ENCODE data around the gene FNDC8.
"Not testable (repeated sequence)": the region's sequence is repeated elsewhere in the genome, so short reads cannot be mapped to it uniquely, and the experiment has no call there.

The FNDC8 gene

DNA sequence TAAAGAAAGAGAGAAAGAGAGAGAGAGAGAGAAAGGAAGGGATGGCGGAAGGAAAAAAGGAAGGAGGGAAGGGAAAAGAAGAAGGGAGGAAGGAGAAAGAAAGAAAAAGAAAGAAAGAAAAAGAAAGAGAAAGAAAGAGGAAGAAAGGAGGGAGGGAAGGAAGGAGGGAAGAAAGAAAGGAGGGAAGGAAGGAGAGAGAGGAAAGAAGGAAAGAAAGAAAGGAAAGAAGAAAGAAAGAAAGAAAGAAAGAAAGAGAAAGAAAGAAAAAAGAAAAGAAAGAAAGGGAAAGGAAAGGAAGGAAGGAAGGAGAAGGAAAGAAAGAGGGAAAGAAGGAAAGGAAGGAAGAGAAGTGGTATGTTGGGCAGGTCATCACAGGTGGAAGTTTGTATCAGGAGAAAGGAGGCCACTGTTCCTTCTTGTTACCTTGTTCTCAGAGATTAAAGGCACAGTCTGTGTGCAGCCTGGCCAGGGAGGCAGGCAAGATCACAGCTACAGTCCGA, 53.5 kb downstream of the FNDC8 start:
- DNase-seq: no peak

DNA sequence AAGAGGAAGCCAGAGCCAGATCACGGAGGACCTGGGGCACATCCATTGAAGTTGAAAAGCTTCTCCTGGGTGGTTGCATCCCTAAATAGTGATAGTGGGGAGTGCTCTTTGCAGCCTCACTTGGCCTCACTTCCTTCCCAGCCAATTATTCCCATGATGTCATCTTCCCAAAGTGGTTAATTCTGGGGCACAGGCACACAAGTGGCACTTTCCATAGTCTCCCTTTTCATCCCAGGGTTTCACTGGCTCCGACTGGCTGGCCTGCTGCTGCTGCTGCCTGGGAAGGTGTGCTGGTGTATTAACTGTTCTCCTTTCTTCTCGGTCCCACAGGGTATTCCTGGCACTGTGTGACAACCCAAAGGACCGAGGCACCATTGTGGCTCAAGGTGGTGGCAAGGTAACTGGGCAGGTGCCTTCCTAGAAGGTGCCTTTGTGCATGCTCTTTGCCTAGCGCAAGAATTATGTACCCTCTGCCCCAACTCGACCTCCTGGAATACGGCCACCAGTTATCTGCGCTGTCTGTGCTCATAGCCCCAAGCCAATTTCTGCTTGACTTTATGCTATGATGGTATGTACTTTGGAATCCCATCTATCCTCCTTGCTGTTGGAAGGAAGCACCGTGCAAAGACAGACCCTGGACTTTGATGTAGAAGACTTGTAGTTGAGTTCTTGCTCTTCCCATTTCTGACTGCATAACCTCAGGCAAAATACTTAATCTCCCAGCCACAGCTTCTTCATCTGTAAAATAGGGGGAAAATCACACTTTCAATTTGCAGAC, 54.4 kb downstream of the FNDC8 start:
- no peak for DNase-seq

DNA sequence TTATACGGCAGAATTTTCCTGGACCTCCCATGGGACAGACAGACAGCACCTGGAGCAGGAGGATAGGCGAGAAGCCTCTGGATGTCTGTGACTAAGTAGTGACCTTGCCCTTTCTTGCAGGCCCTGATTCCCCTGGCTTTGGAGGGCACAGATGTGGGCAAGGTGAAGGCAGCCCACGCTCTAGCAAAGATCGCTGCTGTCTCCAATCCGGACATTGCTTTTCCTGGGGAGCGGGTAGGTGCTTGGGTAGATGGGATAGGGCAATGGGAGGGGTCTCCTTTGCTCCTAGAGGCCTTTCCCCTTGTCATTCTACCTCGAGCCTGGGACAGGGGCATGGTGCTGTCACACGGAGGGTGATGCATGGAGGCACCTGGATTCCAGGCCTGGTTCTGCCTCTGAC, 55.5 kb downstream of the FNDC8 start:
- no peak for DNase-seq

GRCh38 chr17:35179379-35179778, 58.0 kb downstream of the FNDC8 start:
- DNase-seq: not testable (repeated sequence)
